ENCODE data around the gene ATP11C.

ATP11C gene

GRCh38 chrX:139738581-139738980 is 194.3 kb downstream of the ATP11C start:
- TF ChIP-seq, protein P1, sequence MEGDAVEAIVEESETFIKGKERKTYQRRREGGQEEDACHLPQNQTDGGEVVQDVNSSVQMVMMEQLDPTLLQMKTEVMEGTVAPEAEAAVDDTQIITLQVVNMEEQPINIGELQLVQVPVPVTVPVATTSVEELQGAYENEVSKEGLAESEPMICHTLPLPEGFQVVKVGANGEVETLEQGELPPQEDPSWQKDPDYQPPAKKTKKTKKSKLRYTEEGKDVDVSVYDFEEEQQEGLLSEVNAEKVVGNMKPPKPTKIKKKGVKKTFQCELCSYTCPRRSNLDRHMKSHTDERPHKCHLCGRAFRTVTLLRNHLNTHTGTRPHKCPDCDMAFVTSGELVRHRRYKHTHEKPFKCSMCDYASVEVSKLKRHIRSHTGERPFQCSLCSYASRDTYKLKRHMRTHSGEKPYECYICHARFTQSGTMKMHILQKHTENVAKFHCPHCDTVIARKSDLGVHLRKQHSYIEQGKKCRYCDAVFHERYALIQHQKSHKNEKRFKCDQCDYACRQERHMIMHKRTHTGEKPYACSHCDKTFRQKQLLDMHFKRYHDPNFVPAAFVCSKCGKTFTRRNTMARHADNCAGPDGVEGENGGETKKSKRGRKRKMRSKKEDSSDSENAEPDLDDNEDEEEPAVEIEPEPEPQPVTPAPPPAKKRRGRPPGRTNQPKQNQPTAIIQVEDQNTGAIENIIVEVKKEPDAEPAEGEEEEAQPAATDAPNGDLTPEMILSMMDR (IDR thresholded peaks at IDR 0.05; ENCODE audit: insufficient read depth, missing control alignments): no peak
- FAIRE-seq (no peak), DNase-seq (ENCODE audit: insufficient read length, low spot score) (no peak)

- DNase-seq (ENCODE audit: insufficient read length, low spot score): no peak
- TF ChIP-seq, protein P1 (IDR thresholded peaks at IDR 0.05; ENCODE audit: insufficient read depth, missing control alignments): no peak
- FAIRE-seq: no peak
These were observed 196.7 kb downstream of the ATP11C start for GRCh38 chrX:139736151-139736550.

DNA sequence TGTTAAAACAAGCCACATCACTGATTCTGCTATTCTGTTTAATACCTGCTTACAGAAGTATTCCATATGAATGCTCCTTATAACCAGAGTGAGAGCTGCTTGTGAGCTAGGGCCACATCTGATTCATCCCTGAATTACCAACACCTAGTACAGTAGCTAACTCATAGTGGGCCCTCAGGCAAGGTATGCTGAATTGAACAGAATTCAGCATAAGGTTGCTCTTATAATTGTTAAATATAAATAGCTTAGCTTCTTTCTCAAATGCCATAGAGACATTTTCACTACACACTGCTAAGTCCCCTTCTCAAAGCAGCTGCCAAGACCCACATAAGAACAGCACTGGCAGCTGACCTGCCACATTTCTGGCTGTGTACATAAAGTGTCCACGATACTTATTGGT is 197.9 kb downstream of the ATP11C start:
- FAIRE-seq: no peak
- DNase-seq (ENCODE audit: insufficient read length, low spot score): no peak
- TF ChIP-seq, protein P1 (IDR thresholded peaks at IDR 0.05; ENCODE audit: insufficient read depth, missing control alignments): no peak

DNA sequence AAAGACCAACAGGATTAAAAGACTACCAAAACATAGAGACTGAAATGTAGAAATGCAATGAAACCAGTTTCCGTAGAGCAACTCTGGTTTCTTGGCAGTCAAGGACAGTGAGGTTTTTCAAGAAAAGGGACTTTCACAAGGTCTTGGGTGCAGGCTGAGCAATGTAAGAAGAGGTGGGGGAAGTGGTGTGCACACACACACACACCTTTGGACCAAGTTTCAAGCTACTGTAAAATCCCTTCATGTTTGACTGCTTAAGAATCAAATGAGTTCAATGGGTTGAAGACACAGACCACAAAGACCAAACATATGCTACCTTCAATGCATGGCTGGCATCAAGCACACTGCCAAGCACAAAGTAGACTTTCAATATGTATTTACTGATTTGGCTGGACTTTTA is 207.1 kb downstream of the ATP11C start:
- FAIRE-seq (no peak), DNase-seq (ENCODE audit: insufficient read length, low spot score) (no peak)
- TF ChIP-seq, protein P1 (IDR thresholded peaks at IDR 0.05; ENCODE audit: insufficient read depth, missing control alignments): no peak

GRCh38 chrX:139724626-139725025 is 208.2 kb downstream of the ATP11C start:
- TF ChIP-seq, protein P1 (IDR thresholded peaks at IDR 0.05; ENCODE audit: insufficient read depth, missing control alignments): no peak
- DNase-seq (ENCODE audit: insufficient read length, low spot score) (no peak), FAIRE-seq (no peak)

DNA sequence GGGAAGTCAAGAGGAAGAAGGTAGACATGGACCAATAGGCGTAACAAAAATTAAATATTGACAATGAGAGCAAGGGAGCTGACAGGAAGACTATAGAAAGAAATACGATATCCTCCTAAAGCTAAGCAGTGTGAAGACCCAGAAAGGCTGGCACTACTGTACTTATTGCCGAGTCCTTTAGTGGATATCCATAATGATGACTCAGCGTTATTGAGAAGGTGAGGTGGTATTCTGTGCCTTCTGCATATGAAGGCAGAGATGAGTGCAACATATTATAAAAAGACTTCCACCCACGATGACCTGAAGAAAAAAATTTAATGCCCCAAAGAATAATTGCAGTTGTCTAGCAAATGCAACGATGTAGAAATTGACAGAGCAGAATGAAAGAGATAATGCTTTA is 211.9 kb downstream of the ATP11C start:
- TF ChIP-seq, protein P1 (IDR thresholded peaks at IDR 0.05; ENCODE audit: insufficient read depth, missing control alignments): no peak
- FAIRE-seq: no peak
- DNase-seq (ENCODE audit: insufficient read length, low spot score): no peak

- TF ChIP-seq, protein P1 (IDR thresholded peaks at IDR 0.05; ENCODE audit: insufficient read depth, missing control alignments): no peak
- no peak for FAIRE-seq
- no peak for DNase-seq (ENCODE audit: insufficient read length, low spot score)
These were observed 212.7 kb downstream of the ATP11C start for GRCh38 chrX:139720136-139720535.

Measured in D721Med (cell line).